Measurements from ENCODE around the gene ALKBH8. TPM values are rescaled to one million over a fixed set of nuclear protein-coding genes. Genes with fewer than 3 reads are reported as not detected.

Gene ALKBH8
- total and polyA plus RNA-seq, 2 of the 13 experiments (the other 11 are each of a cell fraction or from before 2014, with no cell fraction given): 2.4 to 9.1 TPM

DNA sequence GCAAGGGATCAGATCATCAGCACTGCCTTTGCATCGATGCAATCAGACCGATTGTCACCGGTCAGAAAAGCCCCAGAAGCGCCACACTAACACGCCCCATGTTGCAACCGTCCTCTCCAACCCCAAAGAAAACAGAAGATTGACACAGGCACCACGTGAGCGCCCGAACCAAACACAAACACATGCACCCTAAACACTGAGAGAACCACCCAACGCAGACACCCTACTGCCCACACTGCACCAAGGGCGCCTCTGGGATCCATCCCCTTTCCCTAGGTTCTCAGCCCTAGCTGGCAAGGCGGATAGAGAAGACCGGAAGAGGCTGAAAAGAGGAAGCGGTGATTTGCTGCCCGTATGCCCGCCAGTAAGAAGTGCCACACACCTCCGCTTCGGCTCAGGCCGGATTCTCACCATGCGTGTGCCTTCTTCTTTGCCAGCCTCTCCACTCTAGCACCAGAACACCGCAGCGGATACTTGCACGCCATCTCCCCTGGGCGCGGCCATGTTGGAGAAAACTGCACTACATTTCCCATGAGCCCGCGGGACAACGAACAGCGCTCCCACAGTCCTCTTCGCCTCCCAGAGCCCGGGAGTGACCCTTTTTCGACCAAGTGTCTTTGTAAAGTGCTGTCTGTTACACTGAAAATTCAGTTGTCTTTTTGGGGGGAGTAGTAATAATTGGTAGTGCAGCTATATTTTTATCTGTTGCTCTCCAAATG is at the start of gene ALKBH8 (continued):
- TF ChIP-seq, protein P1, sequence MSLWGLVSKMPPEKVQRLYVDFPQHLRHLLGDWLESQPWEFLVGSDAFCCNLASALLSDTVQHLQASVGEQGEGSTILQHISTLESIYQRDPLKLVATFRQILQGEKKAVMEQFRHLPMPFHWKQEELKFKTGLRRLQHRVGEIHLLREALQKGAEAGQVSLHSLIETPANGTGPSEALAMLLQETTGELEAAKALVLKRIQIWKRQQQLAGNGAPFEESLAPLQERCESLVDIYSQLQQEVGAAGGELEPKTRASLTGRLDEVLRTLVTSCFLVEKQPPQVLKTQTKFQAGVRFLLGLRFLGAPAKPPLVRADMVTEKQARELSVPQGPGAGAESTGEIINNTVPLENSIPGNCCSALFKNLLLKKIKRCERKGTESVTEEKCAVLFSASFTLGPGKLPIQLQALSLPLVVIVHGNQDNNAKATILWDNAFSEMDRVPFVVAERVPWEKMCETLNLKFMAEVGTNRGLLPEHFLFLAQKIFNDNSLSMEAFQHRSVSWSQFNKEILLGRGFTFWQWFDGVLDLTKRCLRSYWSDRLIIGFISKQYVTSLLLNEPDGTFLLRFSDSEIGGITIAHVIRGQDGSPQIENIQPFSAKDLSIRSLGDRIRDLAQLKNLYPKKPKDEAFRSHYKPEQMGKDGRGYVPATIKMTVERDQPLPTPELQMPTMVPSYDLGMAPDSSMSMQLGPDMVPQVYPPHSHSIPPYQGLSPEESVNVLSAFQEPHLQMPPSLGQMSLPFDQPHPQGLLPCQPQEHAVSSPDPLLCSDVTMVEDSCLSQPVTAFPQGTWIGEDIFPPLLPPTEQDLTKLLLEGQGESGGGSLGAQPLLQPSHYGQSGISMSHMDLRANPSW (CRISPR knock-in tag; IDR thresholded peaks at IDR 0.05; ENCODE audit: borderline replicate concordance): no peak
- TF ChIP-seq FLYWCH1 (CRISPR knock-in tag; IDR thresholded peaks at IDR 0.05) (no peak), MZF1 (CRISPR knock-in tag; IDR thresholded peaks at IDR 0.05; ENCODE audit: borderline replicate concordance) (no peak), MTA1 (CRISPR knock-in tag; IDR thresholded peaks at IDR 0.05; ENCODE audit: borderline replicate concordance) (0 out of 2 replicates have a peak, but pooled peaks have one; percentile 46), RBM22 (optimal IDR thresholded peaks at IDR 0.05; ENCODE audit: low read length) (no peak), SRY (CRISPR knock-in tag; IDR thresholded peaks at IDR 0.05) (no peak), ZBTB7A (CRISPR knock-in tag; IDR thresholded peaks at IDR 0.05) (no peak), ZSCAN31 (CRISPR knock-in tag; IDR thresholded peaks at IDR 0.05; ENCODE audit: low read depth) (peak; percentile 77), TMF1 (CRISPR knock-in tag; IDR thresholded peaks at IDR 0.05; ENCODE audit: low read depth) (no peak), EZH2 (conservative IDR thresholded peaks at IDR 0.05; ENCODE audit: low read depth, low read length) (no peak), ARHGAP35 (CRISPR knock-in tag; IDR thresholded peaks at IDR 0.05; ENCODE audit: borderline replicate concordance) (no peak; the same call in 1 of the 2 replicates), TBX3 (IDR thresholded peaks at IDR 0.05; ENCODE audit: borderline replicate concordance) (no peak), NFE2L1 (CRISPR knock-in tag; IDR thresholded peaks at IDR 0.05; ENCODE audit: borderline replicate concordance) (0 out of 2 replicates have a peak, but pooled peaks have one; percentile 46), GABPB1 (CRISPR knock-in tag; IDR thresholded peaks at IDR 0.05) (peak; percentile 88), NCOR1 (IDR thresholded peaks at IDR 0.05; ENCODE audit: borderline replicate concordance, low read length) (no peak), ZFP90 (CRISPR knock-in tag; IDR thresholded peaks at IDR 0.05; ENCODE audit: borderline replicate concordance) (no peak), NR2F6 (IDR thresholded peaks at IDR 0.05) (no peak), NR2F6 (CRISPR knock-in tag; IDR thresholded peaks at IDR 0.05) (no peak), ZNF546 (CRISPR knock-in tag; conservative IDR thresholded peaks at IDR 0.05) (no peak)
- TF ChIP-seq, protein P2, sequence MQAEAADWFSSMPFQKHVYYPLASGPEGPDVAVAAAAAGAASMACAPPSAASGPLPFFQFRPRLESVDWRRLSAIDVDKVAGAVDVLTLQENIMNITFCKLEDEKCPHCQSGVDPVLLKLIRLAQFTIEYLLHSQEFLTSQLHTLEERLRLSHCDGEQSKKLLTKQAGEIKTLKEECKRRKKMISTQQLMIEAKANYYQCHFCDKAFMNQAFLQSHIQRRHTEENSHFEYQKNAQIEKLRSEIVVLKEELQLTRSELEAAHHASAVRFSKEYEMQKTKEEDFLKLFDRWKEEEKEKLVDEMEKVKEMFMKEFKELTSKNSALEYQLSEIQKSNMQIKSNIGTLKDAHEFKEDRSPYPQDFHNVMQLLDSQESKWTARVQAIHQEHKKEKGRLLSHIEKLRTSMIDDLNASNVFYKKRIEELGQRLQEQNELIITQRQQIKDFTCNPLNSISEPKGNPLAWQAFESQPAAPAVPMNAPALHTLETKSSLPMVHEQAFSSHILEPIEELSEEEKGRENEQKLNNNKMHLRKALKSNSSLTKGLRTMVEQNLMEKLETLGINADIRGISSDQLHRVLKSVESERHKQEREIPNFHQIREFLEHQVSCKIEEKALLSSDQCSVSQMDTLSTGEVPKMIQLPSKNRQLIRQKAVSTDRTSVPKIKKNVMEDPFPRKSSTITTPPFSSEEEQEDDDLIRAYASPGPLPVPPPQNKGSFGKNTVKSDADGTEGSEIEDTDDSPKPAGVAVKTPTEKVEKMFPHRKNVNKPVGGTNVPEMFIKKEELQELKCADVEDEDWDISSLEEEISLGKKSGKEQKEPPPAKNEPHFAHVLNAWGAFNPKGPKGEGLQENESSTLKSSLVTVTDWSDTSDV (CRISPR knock-in tag; IDR thresholded peaks at IDR 0.05): no peak
- TF ChIP-seq, protein P3, sequence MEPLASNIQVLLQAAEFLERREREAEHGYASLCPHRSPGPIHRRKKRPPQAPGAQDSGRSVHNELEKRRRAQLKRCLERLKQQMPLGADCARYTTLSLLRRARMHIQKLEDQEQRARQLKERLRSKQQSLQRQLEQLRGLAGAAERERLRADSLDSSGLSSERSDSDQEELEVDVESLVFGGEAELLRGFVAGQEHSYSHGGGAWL (CRISPR knock-in tag; IDR thresholded peaks at IDR 0.05): peak; percentile 92; the same call in 1 of the 2 replicates
- TF ChIP-seq, protein P4, sequence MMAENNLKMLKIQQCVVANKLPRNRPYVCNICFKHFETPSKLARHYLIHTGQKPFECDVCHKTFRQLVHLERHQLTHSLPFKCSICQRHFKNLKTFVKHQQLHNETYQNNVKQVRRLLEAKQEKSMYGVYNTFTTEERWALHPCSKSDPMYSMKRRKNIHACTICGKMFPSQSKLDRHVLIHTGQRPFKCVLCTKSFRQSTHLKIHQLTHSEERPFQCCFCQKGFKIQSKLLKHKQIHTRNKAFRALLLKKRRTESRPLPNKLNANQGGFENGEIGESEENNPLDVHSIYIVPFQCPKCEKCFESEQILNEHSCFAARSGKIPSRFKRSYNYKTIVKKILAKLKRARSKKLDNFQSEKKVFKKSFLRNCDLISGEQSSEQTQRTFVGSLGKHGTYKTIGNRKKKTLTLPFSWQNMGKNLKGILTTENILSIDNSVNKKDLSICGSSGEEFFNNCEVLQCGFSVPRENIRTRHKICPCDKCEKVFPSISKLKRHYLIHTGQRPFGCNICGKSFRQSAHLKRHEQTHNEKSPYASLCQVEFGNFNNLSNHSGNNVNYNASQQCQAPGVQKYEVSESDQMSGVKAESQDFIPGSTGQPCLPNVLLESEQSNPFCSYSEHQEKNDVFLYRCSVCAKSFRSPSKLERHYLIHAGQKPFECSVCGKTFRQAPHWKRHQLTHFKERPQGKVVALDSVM (CRISPR knock-in tag; IDR thresholded peaks at IDR 0.05): no peak
